GM12878 (cell line): Measurements from ENCODE around the gene DNAJB2. TPM values are rescaled to one million over a fixed set of nuclear protein-coding genes. Genes with fewer than 3 reads are reported as not detected.

ENCODE experiments used
- ATF7 ChIP-seq: fragments of 450-650 bp; IDR thresholded peaks from 2 replicates; pipeline ENCODE4 v1.6.1; 2016; ENCODE audit warnings: low read depth, mild to moderate bottlenecking
- BHLHE40 ChIP-seq, 2 experiments: fragments of 450-650 bp in 1 of 2; IDR thresholded peaks; 2 replicates each; pipeline ENCODE4 v1.6.1; 2011 to 2017; ENCODE audit warnings: low read depth in 2 of 2, borderline replicate concordance in 1 of 2, improper control_type of control experiment in 1 of 2, low read length in 1 of 2, mild to moderate bottlenecking in 1 of 2
- CBFB ChIP-seq: IDR thresholded peaks from 2 replicates; pipeline ENCODE4 v1.6.1; 2016; ENCODE audit warnings: antibody characterized with exemption, low read depth
- EED ChIP-seq: sonication (generic); IDR thresholded peaks from 2 replicates; pipeline ENCODE4 v1.6.1; 2016; ENCODE audit warnings: antibody characterized with exemption, low read depth
- ETV6 ChIP-seq, 2 experiments: fragments of 450-650 bp in 1 of 2; IDR thresholded peaks in 1 of 2; conservative IDR thresholded peaks in 1 of 2; 2 replicates each; pipeline ENCODE4 v1.6.1; 2014; ENCODE audit warnings: antibody characterized with exemption in 1 of 2, borderline replicate concordance in 1 of 2, low read depth in 1 of 2, mild to moderate bottlenecking in 1 of 2, moderate library complexity in 1 of 2
- FOXK2 ChIP-seq: fragments of 450-650 bp; IDR thresholded peaks from 2 replicates; pipeline ENCODE4 v1.6.1; 2017; ENCODE audit warnings: mild to moderate bottlenecking, moderate library complexity
- HDAC2 ChIP-seq: fragments of 200-600 bp; sonication (generic); IDR thresholded peaks from 2 replicates; pipeline ENCODE4 v1.6.1; 2017
- IKZF1 ChIP-seq: fragments of 450-650 bp; conservative IDR thresholded peaks from 2 replicates; pipeline ENCODE4 v1.6.1; 2017; ENCODE audit warnings: antibody characterized with exemption, mild to moderate bottlenecking
- NBN ChIP-seq: fragments of 450-650 bp; IDR thresholded peaks from 2 replicates; pipeline ENCODE4 v1.6.1; 2016
- POLR2A ChIP-seq: IDR thresholded peaks from 2 replicates; pipeline ENCODE4 v1.6.1; 2011; ENCODE audit warnings: low read depth, mild to moderate bottlenecking, low read length
- RB1 ChIP-seq: fragments of 450-650 bp; formaldehyde crosslinking; IDR thresholded peaks from 2 replicates; pipeline ENCODE4 v1.6.1; 2017; ENCODE audit warnings: mild to moderate bottlenecking, borderline replicate concordance
- TCF7 ChIP-seq: IDR thresholded peaks from 2 replicates; pipeline ENCODE4 v1.6.1; 2014; ENCODE audit warnings: antibody characterized with exemption, borderline replicate concordance
- ZNF384 ChIP-seq: IDR thresholded peaks from 2 replicates; pipeline ENCODE4 v1.6.1; 2012; ENCODE audit warnings: low read depth, mild to moderate bottlenecking, low read length, improper control_type of control experiment, borderline replicate concordance
- polyA plus RNA-seq, 11 experiments: library from polyadenylated mRNA; depleted of rRNA in 4 of 11; unstranded in 6 of 11; stranded (reverse) in 5 of 11; fragments of >200 nt; fragmentation: Nextera tagmentation in 4 of 11; fragmentation: Illumina TruSeq in 1 of 11; extraction: Ambion mirVana in 4 of 11; extraction: Trizol in 1 of 11; gene quantifications; 1 replicate in 1 of 11; 2 replicates in 10 of 11; pipeline versions ENCODE4 v1.2.1 to v1.2.3, GENCODE V29; 2011 to 2016; ENCODE audit warnings: inconsistent platforms in 2 of 11, missing spikeins in 2 of 11, low read depth in 1 of 11
- total RNA-seq, 4 experiments: library from RNA; depleted of rRNA in 3 of 4; stranded (reverse); fragments of >200 nt in 3 of 4; fragmentation: Illumina TruSeq in 1 of 4; extraction: Trizol in 1 of 4; gene quantifications; 2 replicates each; pipeline versions ENCODE4 v1.2.1 to v1.2.3, GENCODE V29; 2013 to 2021
- TF ChIP-seq, protein P1 (sequence below), 3 experiments: IDR thresholded peaks in 2 of 3; conservative IDR thresholded peaks in 1 of 3; 2 replicates each; pipeline ENCODE4 v1.5.1; 2011; ENCODE audit warnings: low read depth in 3 of 3, low read length in 3 of 3, mild to moderate bottlenecking in 3 of 3, control low read depth in 2 of 3, moderate library complexity in 2 of 3, inconsistent platforms in 1 of 3, mixed read lengths in 1 of 3; ENCODE audit not compliant: control insufficient read depth in 2 of 3, insufficient read depth in 1 of 3; ENCODE audit errors: extremely low read depth in 1 of 3
- TF ChIP-seq, protein P2 (sequence below): fragments of 450-650 bp; IDR thresholded peaks from 2 replicates; pipeline ENCODE4 v1.6.1; 2016; ENCODE audit warnings: mild to moderate bottlenecking
- TF ChIP-seq, protein P3 (sequence below): fragments of 450-650 bp; IDR thresholded peaks from 2 replicates; pipeline ENCODE4 v1.6.1; 2017; ENCODE audit warnings: mild to moderate bottlenecking, low read depth, inconsistent platforms; ENCODE audit not compliant: poor library complexity, severe bottlenecking
- TF ChIP-seq, protein P4 (sequence below): fragments of 450-650 bp; IDR thresholded peaks from 2 replicates; pipeline ENCODE4 v1.6.1; 2017; ENCODE audit warnings: low read depth, mild to moderate bottlenecking, moderate library complexity
- TF ChIP-seq, protein P5 (sequence below): fragments of 450-650 bp; IDR thresholded peaks from 2 replicates; pipeline ENCODE4 v1.6.1; 2018; ENCODE audit warnings: mild to moderate bottlenecking, low read depth, moderate library complexity; ENCODE audit not compliant: partially characterized antibody

The DNAJB2 gene
- total and polyA plus RNA-seq, 10 of the 15 experiments (the other 5 are each of a cell fraction or from before 2014, with no cell fraction given) = 0.26 to 36.5 (median 12.5) TPM

DNA sequence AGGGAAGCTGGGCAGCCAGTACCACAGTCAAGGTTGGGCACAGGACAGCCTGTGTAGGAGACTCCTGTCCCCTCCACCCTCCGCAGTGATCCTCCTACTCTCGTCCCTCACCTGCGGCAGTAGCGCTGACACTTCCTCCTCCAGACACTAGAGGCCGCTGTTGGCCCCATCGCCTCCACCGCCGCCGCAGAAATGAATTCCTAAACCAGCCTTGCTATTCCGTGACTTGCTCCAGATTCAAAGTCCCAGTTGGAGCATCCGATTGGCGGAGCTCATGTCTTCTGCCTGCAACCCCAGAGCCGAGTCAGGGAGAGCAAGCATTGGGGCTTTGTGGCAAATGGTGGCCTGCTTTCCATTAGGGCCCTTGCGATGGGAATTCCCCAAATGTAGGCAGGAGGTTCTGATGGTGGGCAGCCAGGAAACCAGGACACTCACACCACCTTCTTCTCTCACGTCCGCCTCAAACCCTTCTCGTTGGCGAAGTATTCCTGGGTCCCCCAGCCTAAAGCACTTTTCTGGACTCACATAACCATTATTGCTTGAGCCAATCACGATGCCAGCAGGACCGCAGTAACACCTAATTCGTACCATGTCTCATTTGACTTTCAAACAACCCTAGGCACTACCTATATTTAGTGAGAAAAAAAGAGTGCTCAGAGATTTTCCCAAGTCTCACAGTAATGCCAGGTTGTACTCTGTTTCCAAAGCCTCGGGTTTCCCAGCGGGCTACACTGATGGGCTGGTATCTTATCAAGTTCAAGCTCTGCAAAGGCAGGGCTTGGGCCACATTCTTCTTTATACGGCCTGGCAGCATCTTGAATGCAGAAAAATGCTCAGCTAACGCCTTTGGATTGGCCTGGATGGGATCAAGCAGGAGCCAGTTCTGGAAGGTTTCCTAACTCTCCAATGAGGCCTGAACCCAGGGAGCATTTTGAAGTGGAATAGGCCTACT, 1.2 kb upstream of the DNAJB2 start (continued):
- TF ChIP-seq, protein P1, sequence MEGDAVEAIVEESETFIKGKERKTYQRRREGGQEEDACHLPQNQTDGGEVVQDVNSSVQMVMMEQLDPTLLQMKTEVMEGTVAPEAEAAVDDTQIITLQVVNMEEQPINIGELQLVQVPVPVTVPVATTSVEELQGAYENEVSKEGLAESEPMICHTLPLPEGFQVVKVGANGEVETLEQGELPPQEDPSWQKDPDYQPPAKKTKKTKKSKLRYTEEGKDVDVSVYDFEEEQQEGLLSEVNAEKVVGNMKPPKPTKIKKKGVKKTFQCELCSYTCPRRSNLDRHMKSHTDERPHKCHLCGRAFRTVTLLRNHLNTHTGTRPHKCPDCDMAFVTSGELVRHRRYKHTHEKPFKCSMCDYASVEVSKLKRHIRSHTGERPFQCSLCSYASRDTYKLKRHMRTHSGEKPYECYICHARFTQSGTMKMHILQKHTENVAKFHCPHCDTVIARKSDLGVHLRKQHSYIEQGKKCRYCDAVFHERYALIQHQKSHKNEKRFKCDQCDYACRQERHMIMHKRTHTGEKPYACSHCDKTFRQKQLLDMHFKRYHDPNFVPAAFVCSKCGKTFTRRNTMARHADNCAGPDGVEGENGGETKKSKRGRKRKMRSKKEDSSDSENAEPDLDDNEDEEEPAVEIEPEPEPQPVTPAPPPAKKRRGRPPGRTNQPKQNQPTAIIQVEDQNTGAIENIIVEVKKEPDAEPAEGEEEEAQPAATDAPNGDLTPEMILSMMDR (IDR thresholded peaks at IDR 0.05 in 2 of 3, conservative IDR thresholded peaks at IDR 0.05 in 1 of 3; ENCODE audit: control insufficient read depth in 2 of 3, extremely low read depth in 1 of 3, insufficient read depth in 1 of 3, low read depth in 3 of 3, low read length in 3 of 3) = peak; percentile 95 to 99 (median 98)
- TF ChIP-seq EED = peak; percentile 84
- TF ChIP-seq ATF7 = peak; percentile 22; the same call in 1 of the 2 replicates
- peak; percentile 50 to 59; a peak in 3 of 4 replicates for TF ChIP-seq BHLHE40 (IDR thresholded peaks at IDR 0.05; ENCODE audit: borderline replicate concordance in 1 of 2, low read depth in 2 of 2, low read length in 1 of 2)
- TF ChIP-seq HDAC2 = no peak
- TF ChIP-seq, protein P2, sequence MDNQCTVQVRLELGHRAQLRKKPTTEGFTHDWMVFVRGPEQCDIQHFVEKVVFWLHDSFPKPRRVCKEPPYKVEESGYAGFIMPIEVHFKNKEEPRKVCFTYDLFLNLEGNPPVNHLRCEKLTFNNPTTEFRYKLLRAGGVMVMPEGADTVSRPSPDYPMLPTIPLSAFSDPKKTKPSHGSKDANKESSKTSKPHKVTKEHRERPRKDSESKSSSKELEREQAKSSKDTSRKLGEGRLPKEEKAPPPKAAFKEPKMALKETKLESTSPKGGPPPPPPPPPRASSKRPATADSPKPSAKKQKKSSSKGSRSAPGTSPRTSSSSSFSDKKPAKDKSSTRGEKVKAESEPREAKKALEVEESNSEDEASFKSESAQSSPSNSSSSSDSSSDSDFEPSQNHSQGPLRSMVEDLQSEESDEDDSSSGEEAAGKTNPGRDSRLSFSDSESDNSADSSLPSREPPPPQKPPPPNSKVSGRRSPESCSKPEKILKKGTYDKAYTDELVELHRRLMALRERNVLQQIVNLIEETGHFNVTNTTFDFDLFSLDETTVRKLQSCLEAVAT = peak; percentile 83; the same call in 1 of the 2 replicates
- peak; percentile 94 for TF ChIP-seq NBN
- TF ChIP-seq, protein P3, sequence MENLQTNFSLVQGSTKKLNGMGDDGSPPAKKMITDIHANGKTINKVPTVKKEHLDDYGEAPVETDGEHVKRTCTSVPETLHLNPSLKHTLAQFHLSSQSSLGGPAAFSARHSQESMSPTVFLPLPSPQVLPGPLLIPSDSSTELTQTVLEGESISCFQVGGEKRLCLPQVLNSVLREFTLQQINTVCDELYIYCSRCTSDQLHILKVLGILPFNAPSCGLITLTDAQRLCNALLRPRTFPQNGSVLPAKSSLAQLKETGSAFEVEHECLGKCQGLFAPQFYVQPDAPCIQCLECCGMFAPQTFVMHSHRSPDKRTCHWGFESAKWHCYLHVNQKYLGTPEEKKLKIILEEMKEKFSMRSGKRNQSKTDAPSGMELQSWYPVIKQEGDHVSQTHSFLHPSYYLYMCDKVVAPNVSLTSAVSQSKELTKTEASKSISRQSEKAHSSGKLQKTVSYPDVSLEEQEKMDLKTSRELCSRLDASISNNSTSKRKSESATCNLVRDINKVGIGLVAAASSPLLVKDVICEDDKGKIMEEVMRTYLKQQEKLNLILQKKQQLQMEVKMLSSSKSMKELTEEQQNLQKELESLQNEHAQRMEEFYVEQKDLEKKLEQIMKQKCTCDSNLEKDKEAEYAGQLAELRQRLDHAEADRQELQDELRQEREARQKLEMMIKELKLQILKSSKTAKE = peak; percentile 28
- TF ChIP-seq FOXK2 = no peak
- TF ChIP-seq CBFB = 0 out of 2 replicates have a peak, but pooled peaks have one; percentile 36
- peak; percentile 90; the same call in 1 of the 2 replicates for TF ChIP-seq RB1
- TF ChIP-seq, protein P4, sequence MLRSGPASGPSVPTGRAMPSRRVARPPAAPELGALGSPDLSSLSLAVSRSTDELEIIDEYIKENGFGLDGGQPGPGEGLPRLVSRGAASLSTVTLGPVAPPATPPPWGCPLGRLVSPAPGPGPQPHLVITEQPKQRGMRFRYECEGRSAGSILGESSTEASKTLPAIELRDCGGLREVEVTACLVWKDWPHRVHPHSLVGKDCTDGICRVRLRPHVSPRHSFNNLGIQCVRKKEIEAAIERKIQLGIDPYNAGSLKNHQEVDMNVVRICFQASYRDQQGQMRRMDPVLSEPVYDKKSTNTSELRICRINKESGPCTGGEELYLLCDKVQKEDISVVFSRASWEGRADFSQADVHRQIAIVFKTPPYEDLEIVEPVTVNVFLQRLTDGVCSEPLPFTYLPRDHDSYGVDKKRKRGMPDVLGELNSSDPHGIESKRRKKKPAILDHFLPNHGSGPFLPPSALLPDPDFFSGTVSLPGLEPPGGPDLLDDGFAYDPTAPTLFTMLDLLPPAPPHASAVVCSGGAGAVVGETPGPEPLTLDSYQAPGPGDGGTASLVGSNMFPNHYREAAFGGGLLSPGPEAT = peak; percentile 89
- peak; percentile 89 for TF ChIP-seq IKZF1
- TF ChIP-seq ETV6 (conservative IDR thresholded peaks at IDR 0.05 in 1 of 2, IDR thresholded peaks at IDR 0.05 in 1 of 2; ENCODE audit: borderline replicate concordance in 1 of 2, low read depth in 1 of 2) = no peak
- TF ChIP-seq POLR2A = peak; percentile 44; the same call in 1 of the 2 replicates
- no peak for TF ChIP-seq TCF7
- peak; percentile 7; the same call in 1 of the 2 replicates for TF ChIP-seq ZNF384
- TF ChIP-seq, protein P5, sequence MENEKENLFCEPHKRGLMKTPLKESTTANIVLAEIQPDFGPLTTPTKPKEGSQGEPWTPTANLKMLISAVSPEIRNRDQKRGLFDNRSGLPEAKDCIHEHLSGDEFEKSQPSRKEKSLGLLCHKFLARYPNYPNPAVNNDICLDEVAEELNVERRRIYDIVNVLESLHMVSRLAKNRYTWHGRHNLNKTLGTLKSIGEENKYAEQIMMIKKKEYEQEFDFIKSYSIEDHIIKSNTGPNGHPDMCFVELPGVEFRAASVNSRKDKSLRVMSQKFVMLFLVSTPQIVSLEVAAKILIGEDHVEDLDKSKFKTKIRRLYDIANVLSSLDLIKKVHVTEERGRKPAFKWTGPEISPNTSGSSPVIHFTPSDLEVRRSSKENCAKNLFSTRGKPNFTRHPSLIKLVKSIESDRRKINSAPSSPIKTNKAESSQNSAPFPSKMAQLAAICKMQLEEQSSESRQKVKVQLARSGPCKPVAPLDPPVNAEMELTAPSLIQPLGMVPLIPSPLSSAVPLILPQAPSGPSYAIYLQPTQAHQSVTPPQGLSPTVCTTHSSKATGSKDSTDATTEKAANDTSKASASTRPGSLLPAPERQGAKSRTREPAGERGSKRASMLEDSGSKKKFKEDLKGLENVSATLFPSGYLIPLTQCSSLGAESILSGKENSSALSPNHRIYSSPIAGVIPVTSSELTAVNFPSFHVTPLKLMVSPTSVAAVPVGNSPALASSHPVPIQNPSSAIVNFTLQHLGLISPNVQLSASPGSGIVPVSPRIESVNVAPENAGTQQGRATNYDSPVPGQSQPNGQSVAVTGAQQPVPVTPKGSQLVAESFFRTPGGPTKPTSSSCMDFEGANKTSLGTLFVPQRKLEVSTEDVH = peak; percentile 27
